Sigmoid colon (tissue), 4 donors: ENCODE results near the gene ADAT1.

Experiments
- EP300 ChIP-seq, 4 donors: sonication (generic); formaldehyde crosslinking; IDR thresholded peaks; one replicate each; pipeline ENCODE4 v1.6.1; 2017; ENCODE audit warnings: antibody characterized with exemption in 4 of 4
- POLR2A ChIP-seq, 2 donors: fragments of 450-650 bp; IDR thresholded peaks; one replicate each; pipeline ENCODE4 v1.6.1; 2016; ENCODE audit warnings: antibody characterized with exemption in 2 of 2, mild to moderate bottlenecking in 2 of 2, moderate library complexity in 2 of 2
- POLR2AphosphoS5 ChIP-seq, 4 donors: sonication (generic); formaldehyde crosslinking; IDR thresholded peaks; one replicate each; pipeline ENCODE4 v1.6.1; 2017; ENCODE audit warnings: antibody characterized with exemption in 4 of 4
- TF ChIP-seq, protein P1 (sequence below), 4 experiments: fragments of 450-650 bp in 3 of 4; fragments of 200-600 bp in 1 of 4; IDR thresholded peaks; one replicate each; pipeline ENCODE4 v1.5.1; 2016 to 2019; ENCODE audit warnings: antibody characterized with exemption in 4 of 4, mild to moderate bottlenecking in 3 of 4, moderate library complexity in 2 of 4

GRCh38 chr16:75603241-75603640, 19.8 kb downstream of the ADAT1 start:
- TF ChIP-seq, protein P1, sequence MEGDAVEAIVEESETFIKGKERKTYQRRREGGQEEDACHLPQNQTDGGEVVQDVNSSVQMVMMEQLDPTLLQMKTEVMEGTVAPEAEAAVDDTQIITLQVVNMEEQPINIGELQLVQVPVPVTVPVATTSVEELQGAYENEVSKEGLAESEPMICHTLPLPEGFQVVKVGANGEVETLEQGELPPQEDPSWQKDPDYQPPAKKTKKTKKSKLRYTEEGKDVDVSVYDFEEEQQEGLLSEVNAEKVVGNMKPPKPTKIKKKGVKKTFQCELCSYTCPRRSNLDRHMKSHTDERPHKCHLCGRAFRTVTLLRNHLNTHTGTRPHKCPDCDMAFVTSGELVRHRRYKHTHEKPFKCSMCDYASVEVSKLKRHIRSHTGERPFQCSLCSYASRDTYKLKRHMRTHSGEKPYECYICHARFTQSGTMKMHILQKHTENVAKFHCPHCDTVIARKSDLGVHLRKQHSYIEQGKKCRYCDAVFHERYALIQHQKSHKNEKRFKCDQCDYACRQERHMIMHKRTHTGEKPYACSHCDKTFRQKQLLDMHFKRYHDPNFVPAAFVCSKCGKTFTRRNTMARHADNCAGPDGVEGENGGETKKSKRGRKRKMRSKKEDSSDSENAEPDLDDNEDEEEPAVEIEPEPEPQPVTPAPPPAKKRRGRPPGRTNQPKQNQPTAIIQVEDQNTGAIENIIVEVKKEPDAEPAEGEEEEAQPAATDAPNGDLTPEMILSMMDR (IDR thresholded peaks at IDR 0.05) = no peak
- TF ChIP-seq POLR2A (IDR thresholded peaks at IDR 0.05) (no peak), EP300 (IDR thresholded peaks at IDR 0.05) (no peak), POLR2AphosphoS5 (IDR thresholded peaks at IDR 0.05) (no peak)
